ENCODE measurements around the gene OR51I1.

OR51I1 gene

GRCh38 chr11:5441414-5441813, at the start of gene OR51I1:
TSS of gene OR51I1 (minus strand) at chr11:5441514. CDS start at chr11:5441514, 0 bp downstream.
- no peak for DNase-seq

GRCh38 chr11:5489576-5490357, 48.5 kb upstream of the OR51I1 start:
- no peak for DNase-seq

- DNase-seq: no peak
These were observed 47.6 kb upstream of the OR51I1 start for GRCh38 chr11:5488798-5489399.

- DNase-seq: no peak
These were observed 47.1 kb upstream of the OR51I1 start, which contains the start of gene OR52D1 for GRCh38 chr11:5488385-5488784. TSS of gene OR52D1 (plus strand) at chr11:5488685. CDS start at chr11:5488707, 22 bp downstream.

- DNase-seq: no peak
These were observed 45.1 kb upstream of the OR51I1 start for GRCh38 chr11:5486421-5486820.

- DNase-seq: no peak
These were observed 44.7 kb upstream of the OR51I1 start for GRCh38 chr11:5486003-5486402.

- peak; percentile 29 for DNase-seq
These were observed 35.0 kb upstream of the OR51I1 start for GRCh38 chr11:5476186-5476819.

GRCh38 chr11:5473921-5474320, 32.6 kb upstream of the OR51I1 start:
- DNase-seq: no peak

GRCh38 chr11:5467527-5467926, 26.2 kb upstream of the OR51I1 start:
- DNase-seq: no peak

- no peak for DNase-seq
These were observed 19.8 kb upstream of the OR51I1 start for GRCh38 chr11:5460983-5461621.

- no peak for DNase-seq
These were observed 8.1 kb upstream of the OR51I1 start for GRCh38 chr11:5449432-5449831.

GRCh38 chr11:5449023-5449422, 7.7 kb upstream of the OR51I1 start, which contains the start of gene OR51I2:
TSS of gene OR51I2 (plus strand) at chr11:5449323. CDS start at chr11:5453489, 4,166 bp downstream.
- DNase-seq: no peak

- no peak for DNase-seq
These were observed 2.6 kb upstream of the OR51I1 start for GRCh38 chr11:5443835-5444393.

GRCh38 chr11:5423131-5423530, 18.2 kb downstream of the OR51I1 start:
- DNase-seq: no peak

- no peak for DNase-seq
These were observed 19.5 kb downstream of the OR51I1 start, which contains the start of gene OR51Q1 for GRCh38 chr11:5421811-5422210. TSS of gene OR51Q1 (plus strand) at chr11:5422111. CDS start at chr11:5422201, 90 bp downstream.

- DNase-seq: no peak
These were observed 20.3 kb downstream of the OR51I1 start for GRCh38 chr11:5420993-5421392.

- no peak for DNase-seq
These were observed 36.1 kb downstream of the OR51I1 start for GRCh38 chr11:5405173-5405572.

- no peak for DNase-seq
These were observed 42.4 kb downstream of the OR51I1 start for GRCh38 chr11:5398936-5399335.

GRCh38 chr11:5394091-5394490, 47.2 kb downstream of the OR51I1 start:
- no peak for DNase-seq

All from NCI-H526 treated with DMSO at 0.1 percent for 48 hours (cell line).